GM19397 (cell line): ENCODE data around the gene SLFN12.
"Not testable (repeated sequence)": the region's sequence is repeated elsewhere in the genome, so short reads cannot be mapped to it uniquely, and the experiment has no call there.

Experiments
- ATAC-seq: cut with Tn5 transposase; IDR thresholded peaks from one replicate; pipeline ENCODE4 v1.9.1; 2021; ENCODE audit warnings: mild to moderate bottlenecking, moderate library complexity; ENCODE audit not compliant: unreplicated experiment

The SLFN12 gene

GRCh38 chr17:35414707-35415106, 17.6 kb downstream of the SLFN12 start:
- ATAC-seq: not testable (repeated sequence)

- ATAC-seq: no peak
Measured at GRCh38 chr17:35414247-35414646, 18.1 kb downstream of the SLFN12 start.

GRCh38 chr17:35407531-35407930, 24.8 kb downstream of the SLFN12 start:
- ATAC-seq: no peak

GRCh38 chr17:35406568-35406967, 25.7 kb downstream of the SLFN12 start:
- ATAC-seq: no peak

- no peak for ATAC-seq
Measured at GRCh38 chr17:35404360-35404759, 27.9 kb downstream of the SLFN12 start.

GRCh38 chr17:35393783-35394182, 38.5 kb downstream of the SLFN12 start:
- not testable (repeated sequence) for ATAC-seq

- no peak for ATAC-seq
Measured at GRCh38 chr17:35390663-35391062, 41.6 kb downstream of the SLFN12 start.

- no peak for ATAC-seq
Measured at GRCh38 chr17:35390156-35390555, 42.1 kb downstream of the SLFN12 start.

GRCh38 chr17:35387496-35387895, 44.8 kb downstream of the SLFN12 start:
- no peak for ATAC-seq

- no peak for ATAC-seq
Measured at GRCh38 chr17:35377706-35378105, 54.6 kb downstream of the SLFN12 start.

- ATAC-seq: no peak
Measured at GRCh38 chr17:35377068-35377467, 55.2 kb downstream of the SLFN12 start.

- ATAC-seq: no peak
Measured at GRCh38 chr17:35376245-35376644, 56.1 kb downstream of the SLFN12 start.

GRCh38 chr17:35374766-35375344, 57.4 kb downstream of the SLFN12 start:
- no peak for ATAC-seq

GRCh38 chr17:35373984-35374765, 58.1 kb downstream of the SLFN12 start:
- peak; percentile 35 for ATAC-seq

GRCh38 chr17:35373534-35373983, 58.7 kb downstream of the SLFN12 start, which contains the start of gene SLFN11:
Gene SLFN11 (minus strand): TSS chr17:35373621. CDS start chr17:35363807, 9,814 bp downstream.
- peak; percentile 53 for ATAC-seq

GRCh38 chr17:35372846-35373533, 59.3 kb downstream of the SLFN12 start:
- peak; percentile 17 for ATAC-seq

- ATAC-seq: no peak
Measured at GRCh38 chr17:35371934-35372333, 60.4 kb downstream of the SLFN12 start.

- ATAC-seq: peak; percentile 92
Measured at GRCh38 chr17:35368081-35368830, 64.0 kb downstream of the SLFN12 start.

GRCh38 chr17:35361027-35361426, 71.3 kb downstream of the SLFN12 start:
- ATAC-seq: no peak
